Fibroblast of peridontal ligament (primary cell): ENCODE measurements around the gene SRRD.
"Not testable (repeated sequence)": the region's sequence is repeated elsewhere in the genome, so short reads cannot be mapped to it uniquely, and the experiment has no call there.

Experiments used
- DNase-seq: peaks from one replicate; pipeline ENCODE4 v3.0.0-alpha.2; 2010; ENCODE audit errors: extremely low read depth

The SRRD gene, protein sequence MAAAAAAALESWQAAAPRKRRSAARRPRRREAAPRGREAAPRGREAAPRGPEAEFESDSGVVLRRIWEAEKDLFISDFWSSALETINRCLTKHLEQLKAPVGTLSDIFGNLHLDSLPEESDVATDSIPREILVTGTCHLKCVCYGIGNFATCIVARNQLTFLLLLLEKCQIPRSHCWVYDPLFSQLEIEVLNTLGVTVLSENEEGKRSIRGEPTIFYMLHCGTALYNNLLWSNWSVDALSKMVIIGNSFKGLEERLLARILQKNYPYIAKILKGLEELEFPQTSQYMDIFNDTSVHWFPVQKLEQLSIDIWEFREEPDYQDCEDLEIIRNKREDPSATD

DNA sequence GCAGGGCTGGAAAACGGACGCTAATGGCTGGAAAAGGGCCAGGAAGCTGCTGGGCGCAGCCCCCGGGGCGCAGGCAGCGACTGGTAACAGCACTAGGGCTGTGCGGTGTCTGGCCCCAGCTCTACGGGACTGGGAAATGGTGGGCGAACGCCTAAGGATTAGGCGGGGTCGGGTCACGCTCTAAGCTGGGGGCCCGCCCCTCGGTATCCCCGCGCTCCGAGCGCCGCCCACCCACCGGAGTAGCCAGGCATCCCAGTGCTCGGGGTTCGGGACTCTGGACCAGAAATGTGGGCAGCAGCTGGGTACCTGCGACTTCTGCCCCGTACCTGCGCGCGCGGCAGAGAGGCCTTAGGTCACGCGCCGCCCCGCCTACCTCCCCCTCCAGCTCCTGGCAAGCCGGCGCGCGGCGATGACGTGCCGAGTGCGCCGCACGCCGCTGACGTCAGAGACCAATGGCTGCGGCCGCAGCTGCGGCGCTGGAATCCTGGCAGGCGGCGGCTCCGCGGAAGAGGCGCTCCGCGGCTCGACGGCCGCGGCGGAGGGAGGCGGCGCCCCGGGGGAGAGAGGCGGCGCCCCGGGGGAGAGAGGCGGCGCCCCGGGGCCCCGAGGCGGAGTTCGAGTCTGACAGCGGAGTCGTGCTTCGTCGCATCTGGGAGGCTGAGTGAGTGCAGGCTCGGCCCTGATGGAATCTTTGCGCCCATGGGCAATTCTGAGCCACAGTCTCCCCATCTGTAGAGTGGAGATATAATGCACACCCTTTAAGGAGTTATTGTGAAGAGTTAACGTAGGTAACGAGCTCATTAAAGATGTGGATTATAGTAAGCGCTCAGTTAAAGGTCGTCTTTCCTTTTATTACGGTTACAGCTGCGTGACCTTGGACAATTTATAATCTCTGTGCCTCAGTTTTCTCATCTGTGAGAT lies at the start of gene SRRD, which contains the start of gene HPS4:
TSS of gene SRRD (plus strand) at position 439 of the 921 bp plus-strand sequence. CDS start at position 453, 14 bp downstream.
TSS of gene HPS4 (minus strand) at position 345 of the 921 bp plus-strand sequence. CDS start 2,021 bp downstream, outside the sequence.
- peak; percentile 83 for DNase-seq

DNA sequence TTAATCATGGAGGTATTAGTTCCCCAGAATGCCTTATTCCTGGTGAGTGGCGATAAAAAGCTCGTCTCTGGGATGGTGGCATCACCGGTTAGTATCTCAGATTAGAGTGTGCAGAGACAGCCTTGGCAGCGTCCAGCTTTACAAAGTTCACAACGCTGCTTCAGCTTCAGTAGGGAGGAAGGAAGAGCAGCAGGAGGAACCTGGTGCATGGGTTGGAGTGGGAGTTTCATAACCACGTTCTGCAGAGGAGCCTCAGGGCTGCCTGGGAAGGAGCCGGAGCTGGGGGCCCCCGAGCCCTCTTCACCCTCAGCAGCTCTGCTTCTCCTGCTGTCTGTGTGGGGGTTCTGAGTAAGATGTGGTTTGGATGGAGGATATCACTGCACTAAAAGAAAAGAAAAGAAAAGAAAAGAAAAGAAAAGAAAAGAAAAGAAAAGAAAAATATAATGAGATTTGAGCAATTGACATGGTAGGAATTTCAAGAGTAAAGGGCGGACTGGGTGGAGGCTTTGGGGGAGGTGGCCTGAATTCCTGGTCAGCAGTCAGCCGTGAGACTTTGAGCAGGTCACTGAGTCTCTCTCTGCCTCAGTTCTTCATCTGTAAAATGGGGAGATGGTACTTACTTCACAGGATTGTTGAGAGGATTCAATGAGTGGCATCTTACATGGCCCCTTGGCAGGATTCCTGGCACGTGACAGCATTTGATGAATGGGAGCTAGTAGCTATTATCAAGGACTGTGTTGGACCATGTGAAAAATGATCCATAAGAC lies 48.2 kb upstream of the SRRD start:
- DNase-seq, result no peak

DNA sequence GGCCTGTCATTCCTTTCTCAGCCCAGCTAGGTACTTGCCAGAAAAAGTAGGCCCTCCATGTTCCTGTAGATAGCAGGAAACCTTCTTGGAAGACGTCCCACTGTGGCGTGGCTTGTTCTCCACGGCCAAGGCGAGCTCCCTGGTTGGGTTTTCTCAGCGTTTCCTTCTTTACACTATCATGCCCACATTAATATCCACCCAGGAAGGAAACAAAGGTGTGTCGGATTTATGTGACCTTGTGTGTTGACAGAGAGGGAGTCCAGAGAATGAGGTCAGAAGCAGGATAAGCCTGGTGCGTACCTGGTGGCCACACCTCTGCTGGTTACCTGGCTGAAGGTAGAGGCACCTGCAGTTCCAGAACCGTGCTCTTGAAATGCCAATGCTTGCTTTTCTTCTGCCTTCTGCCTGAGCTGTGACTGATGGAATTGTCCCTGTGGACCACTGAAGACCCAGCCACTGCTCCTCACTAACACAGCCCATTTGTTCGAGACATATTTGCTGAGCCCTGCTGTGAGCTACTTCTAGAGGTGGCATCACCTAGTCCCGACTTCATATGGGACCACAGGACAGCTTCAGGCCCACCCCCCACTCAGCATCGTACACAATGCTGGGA lies 46.7 kb upstream of the SRRD start:
- DNase-seq, result no peak

DNA sequence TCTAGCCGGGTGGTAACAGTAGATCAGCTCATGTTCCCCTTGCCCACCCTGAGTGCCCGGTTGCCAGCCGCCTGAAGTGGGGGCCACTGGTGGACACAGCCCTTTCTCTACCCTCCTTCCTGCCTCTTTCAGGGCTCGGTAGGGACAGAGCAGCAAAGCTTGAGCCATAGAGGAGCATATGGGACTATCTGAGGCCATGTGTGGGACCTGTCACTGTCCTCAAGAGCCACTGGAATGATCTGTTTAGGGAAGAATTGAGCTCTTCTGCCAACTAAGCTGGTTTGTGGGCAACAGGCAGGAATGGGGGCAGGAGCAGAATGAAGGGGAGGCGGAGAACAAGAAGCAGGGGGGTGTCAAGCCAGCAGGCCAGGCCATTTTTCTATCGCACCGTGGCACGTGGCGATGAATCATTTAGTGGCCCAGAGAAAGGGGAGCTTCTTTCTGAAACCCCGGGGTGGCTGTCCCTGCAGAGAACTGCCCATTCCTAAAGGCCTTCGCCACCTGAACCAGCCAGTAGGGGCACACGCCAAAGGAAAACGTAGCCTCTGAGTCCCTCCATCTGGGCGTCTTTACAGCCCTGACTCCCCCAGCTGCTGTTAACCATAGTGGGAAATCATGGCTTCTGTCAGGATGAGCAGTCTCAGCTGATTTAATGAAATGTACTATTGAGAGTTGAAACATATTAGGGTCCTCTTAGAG lies 45.8 kb upstream of the SRRD start:
- no peak for DNase-seq

DNA sequence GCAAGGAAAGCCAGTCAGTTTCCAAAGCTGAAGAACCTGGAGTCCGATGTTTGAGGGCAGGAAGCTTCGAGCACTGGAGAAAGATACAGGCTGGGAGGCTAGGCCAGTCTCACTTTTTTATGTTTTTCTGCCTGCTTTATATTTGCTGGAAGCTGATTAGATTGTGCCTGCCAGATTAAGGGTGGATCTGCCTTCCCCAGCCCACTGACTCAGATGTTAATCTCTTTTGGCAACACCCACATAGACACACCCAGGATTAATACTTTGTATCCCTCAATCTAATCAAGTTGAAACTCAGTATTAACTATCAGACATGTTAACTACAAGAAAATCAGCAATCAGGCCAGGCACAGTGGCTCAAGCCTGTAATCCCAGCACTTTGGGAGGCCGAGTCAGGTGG lies 44.9 kb upstream of the SRRD start:
- not testable (repeated sequence) for DNase-seq

DNA sequence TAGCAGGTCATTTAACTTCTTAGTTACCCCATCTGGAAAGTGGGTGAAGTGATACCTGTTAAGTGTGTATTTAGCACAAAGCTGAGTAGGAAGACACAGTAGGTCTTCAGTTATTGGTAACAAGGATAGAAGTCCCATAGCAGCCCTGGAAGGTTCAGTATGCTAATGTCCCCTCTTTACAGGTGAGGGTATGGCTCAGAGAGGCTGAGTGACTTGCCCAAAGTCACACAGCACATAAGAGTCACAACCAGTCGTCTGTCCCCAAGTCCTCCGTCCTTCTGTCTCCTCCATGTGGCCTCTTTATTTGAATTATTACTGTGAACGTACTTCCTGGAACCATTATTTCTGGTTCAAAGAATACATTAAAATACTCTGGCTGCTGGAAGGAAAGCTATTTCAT lies 44.1 kb upstream of the SRRD start:
- DNase-seq, result no peak

DNA sequence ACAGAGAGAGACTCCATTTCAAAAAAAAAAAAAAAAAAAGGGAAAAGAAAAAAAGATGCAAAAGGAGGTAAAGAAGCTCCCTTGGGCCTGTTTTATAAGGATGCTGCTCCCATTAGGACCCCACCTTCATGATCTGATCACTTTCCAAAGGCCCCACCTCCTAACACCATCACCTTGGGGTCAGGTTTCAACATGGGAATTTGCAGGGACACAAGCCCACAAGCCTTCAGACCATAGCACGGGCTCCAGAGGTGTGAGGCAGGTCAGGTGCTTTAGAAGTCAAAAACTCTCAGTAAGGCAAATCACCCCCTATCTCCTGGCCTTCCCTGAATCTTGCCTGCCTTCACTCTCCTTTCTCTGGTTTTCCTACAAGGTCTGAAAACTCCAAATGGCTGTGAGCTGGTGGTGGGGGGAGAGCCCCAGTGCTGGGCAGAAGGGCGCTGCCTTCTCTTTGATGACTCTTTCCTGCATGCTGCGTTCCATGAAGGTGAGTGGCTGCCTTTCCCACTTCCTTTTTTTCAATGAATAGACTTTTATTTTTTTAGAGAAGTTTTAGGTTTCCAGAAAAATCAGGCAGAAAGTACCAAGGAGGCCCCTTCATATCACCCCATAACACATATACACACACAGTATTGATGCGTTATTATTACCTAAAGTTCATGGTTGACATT lies 41.5 kb upstream of the SRRD start:
- DNase-seq, result no peak

DNA sequence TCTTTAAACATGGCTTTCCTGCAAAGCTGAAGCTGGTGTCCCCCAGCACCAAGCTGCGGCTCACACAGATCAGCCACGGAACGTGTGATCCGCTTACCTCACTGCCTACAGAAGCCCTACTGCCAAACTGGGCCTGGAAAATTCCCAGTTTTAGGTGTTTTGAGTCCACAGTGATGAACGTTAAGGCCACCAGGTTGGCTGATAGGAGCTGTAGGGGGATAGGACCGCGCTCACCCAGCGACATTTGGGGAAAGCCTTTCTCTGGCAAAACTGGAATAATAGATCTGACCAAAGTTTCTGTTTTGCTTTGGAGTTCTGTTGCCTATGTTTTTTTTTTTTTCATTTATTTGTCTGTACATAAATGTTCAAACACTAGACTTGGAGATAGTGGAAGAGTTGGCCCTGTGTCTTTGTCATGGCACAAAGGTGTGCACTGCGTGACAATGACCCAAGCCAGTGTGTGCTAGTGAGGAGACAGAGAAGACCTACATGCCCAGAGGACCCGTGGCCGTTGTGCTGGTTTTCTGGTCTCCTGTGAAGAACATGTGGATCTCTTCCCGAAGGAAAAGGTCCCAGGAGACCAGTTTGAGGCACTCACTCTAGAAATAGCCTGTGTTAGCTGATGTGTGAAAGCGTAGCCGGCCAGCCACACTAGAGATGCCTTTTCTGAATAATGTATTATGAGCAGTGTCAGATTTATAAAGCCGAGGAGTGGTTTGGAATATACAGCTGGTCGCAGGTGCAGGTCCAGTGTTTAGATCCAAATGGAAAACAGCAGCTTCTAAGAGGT lies 39.6 kb upstream of the SRRD start:
- DNase-seq, result no peak

DNA sequence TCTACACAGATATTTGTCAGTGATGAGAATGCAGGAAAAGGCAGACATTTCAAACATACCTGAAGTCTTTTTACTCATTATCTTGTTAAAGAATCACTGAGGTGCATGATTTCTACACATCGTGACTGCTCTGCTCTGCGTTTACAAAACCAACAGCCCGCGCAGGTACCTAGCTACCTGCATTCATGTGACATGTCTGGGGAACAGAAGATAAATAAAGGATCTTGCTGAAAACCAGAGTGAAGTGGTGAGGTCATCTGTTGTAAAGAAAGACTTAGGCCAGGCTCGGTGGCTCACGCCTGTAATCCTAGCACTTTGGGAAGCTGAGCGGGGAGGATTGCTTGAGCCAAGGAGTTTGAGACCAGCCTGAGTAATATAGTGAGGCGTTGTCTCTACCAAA lies 38.9 kb upstream of the SRRD start:
- DNase-seq, result no peak

DNA sequence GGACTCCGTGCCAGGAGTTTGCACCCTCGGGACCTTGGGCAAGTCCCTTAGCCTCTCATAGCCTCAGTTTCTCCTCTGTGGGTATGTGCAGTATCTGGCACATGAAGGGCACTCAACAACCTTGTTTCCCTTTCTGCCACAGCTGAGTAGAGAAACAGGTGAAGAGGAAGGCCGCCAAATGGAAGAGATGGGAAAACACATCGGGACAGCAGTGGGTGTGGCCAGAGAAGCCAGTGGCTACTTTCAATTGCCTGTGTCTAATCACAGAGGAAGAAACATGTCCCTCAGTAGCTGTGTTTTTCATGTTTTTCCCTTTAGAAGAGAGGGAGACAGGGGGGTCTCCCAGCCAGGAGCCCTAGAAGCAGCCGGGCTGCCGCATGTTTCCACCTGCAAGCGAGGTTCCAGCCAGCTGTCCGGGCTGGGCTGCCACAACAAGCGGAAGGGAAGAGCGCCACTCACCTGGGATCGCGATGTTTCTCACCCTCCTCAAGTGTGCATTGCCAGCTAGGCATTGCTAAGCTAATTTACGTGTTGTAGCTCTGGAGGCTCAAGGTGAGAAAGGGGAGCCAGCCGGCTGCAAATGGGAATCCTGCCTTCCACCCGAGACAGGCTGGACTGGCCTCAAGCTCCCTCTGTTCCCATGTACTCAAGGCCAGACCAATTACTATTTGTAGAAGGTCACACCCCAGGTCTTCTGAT lies 38.0 kb upstream of the SRRD start:
- DNase-seq, result no peak

DNA sequence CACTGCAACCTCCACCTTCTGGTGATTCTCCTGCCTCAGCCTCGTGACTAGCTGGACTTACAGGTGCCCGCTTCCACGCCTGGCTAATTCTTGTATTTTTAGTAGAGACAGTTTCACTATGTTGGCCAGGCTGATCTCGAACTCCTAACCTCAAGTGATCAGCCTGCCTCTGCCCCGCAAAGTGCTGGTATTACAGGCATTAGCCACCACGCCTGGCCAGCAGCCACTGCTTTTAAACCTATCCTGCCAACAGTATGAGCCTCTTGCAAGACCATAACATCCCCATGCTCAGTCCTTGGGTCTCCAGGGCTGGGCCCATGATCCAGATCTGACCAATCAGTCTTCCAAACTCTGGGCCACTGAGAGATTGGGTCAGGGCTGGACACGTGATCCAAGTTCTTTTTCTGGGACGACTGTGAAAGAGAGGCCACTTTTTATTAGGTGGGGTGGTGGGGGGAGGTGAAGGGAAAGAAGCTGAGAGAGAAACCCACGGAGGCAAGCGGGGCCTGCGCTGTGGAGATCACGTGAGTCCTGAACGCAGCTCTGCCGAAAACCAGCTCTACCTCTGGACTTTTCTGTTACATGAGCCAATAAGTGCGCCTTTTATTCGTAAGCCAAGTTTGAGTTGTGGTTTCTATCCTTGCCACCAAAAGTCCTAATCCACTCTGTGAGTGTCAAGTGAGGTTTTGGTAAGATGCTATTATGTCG lies 36.7 kb upstream of the SRRD start:
- peak; percentile 22 for DNase-seq

DNA sequence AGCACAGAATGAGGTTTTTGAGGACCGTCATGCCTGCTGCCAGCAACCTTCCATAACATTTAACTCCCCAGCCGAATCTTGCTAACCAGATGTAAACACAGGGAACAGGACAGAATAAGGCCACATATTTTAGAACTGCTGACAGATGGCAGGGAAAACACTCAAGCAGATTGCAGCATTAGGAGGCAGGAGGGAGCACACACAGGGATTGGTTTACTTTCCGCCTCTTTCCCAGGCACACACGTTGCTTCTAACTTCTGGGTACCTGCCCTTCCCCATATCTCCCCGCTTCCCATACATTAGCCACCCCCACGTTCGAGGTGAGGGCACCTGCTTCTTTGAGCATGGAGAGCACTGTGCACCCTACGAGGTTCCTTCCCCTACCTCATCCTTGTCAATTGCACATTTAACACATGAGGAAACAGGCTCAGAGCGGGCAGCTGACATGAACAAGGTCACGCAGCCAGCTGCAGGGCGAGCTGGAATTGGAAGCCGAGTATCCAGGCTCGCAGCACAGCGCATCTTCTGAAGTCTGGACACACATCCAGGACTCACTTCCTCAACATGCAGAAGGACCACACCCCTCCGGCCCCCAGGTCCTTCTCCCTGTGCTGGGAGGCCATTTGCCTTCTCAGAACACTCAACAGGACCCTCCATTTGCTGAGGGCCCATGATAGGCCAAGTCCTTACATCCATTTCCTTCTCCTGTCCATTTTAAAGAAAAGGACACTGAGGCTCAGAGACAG lies 35.9 kb upstream of the SRRD start:
- peak; percentile 14 for DNase-seq

DNA sequence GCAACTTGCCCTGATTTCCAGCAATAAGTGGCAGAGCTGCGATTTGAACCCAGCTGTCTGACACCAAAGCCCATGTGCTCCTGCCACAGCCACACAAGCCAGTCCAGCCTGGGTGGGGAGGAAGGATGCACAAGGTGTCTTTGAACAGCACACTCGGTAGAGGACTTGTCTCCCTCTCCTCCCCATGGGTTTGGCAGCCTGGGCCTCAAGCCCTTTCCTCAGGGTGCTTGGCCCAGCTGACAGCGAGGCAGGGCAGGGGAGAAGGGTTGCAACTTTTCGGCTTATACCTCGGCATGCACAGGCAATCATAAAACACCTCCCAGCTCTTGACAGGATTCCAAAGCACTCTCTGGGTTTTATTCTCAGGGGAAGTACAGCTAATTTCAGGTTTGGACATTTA lies 35.3 kb upstream of the SRRD start:
- no peak for DNase-seq

DNA sequence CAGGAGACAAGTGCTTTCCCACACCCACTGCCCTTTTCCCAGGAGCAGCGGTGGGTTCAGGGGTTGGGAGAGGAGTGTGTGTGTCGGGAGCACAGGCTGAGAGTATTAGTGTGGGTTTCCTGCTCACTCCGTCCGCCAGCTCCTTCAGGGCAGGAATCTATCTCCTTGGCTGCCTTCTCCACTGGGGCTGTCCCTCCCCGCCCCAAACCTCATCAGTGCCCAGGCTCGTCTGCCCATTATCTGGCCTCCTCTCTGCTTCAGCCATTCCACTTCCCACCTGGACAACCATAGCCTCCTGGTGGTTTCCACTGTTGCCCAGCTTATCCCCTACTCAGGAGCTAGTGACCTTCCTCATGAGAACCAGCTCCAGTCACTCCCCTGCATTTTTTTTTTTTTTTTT lies 34.7 kb upstream of the SRRD start:
- no peak for DNase-seq

DNA sequence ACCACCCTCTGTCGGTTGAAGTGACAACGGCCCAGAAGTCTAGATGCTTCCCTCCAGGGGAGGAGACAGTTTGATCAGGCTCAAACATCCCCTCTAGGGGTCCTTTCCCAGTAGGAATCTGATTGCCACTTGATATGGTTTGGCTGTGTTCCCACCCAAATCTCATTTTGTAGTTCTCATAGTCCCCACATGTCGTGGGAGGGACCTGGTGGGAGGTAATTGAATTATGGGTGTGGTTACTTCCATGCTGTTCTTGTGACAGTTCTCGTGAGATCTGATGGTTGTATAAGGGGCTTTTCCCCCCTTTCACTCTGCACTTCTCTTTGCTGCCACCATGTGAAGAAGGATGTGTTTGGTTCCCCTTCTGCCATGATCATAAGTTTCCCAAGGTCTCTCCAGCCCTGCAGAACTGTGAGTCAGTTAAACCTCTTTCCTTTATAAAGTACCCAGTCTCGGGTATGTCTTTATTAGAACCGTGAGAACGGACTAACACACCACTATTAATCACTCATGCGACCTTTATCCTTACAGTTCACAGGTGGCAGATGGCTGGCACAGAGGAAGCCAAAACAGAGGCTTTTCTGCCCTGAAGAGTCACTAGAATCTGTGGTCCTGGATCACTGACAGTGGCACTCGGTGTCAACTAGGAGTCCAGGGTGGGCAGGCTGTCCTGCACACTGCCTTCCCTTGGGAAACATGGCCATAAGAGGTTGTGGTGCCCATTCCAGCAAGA lies 33.1 kb upstream of the SRRD start:
- no peak for DNase-seq

DNA sequence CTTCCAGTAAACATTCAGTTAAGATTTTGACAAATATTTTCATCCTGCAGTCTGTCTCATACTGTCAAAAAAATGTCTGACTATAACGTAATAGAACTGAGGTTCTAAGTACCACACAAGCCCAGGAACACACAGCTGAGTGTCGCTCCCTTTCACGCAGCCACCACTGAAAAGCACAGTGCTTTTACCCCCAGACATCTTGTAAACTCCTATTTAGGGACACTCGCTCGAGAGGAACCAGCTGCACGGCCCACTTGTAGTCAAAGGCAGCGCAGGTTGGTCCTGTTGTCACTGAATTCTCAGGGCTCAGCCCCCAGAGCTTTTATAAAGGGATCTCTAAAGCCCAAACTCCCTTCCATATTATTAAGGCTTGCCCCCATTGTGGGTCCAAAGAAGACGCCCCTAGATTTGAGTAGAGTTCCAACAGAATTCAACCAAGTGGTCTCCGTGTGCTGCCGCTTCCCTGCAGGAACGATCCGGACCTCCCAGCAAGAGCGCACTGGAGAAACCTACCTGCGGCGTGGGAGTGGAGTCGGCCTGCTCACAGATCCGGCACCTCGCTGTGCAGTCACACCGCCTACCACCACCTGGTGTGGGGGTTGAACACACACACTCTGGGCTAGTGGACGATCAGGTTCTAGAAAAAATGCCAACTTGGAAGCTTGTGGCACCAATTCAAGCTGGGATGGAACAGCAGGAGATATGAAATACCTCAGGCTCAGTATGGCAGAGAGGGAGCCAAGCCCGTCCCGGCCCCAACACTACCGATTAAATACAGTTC lies 31.3 kb upstream of the SRRD start:
- DNase-seq, result no peak
